Measurements from ENCODE around the gene TMEM62.

- no peak for TF ChIP-seq CTCF (IDR thresholded peaks at IDR 0.05; ENCODE audit: insufficient read depth, low read length)
- no peak for TF ChIP-seq POLR2AphosphoS5 (IDR thresholded peaks at IDR 0.05; ENCODE audit: low read depth)
- no peak for TF ChIP-seq GABPA (IDR thresholded peaks at IDR 0.05; ENCODE audit: low read depth)
- TF ChIP-seq SPI1 (IDR thresholded peaks at IDR 0.05; ENCODE audit: borderline replicate concordance, low read depth) = no peak
- TF ChIP-seq REST (IDR thresholded peaks at IDR 0.05; ENCODE audit: insufficient replicate concordance, low read depth) = no peak
These were observed 29.0 kb upstream of the TMEM62 start for GRCh38 chr15:43104426-43104825.
